GM12878 (cell line): ENCODE data around the gene TCEANC2. TPM values are rescaled to one million over a fixed set of nuclear protein-coding genes. Genes with fewer than 3 reads are reported as not detected.

Experiments
- ATAC-seq: fragments of 200-7000 bp; cut with Tn5 transposase; 3 replicates; pipeline ENCODE4 v1.9.1; 2020; ENCODE audit warnings: mild to moderate bottlenecking, moderate library complexity
- BruUV-seq: library from RNA; stranded (reverse); fragments of 400-500 nt; replicated peaks from 2 replicates; lab custom pipeline; 2021; lab: Mats Ljungman, UMichigan
- CTCF ChIA-PET: fragments of 300-600 bp; sonication (Branson Sonifier 250); formaldehyde crosslinking; extraction: SDS; loops from one replicate; lab custom pipeline; 2021; ENCODE audit warnings: inconsistent platforms; lab: Yijun Ruan, JAX
- POLR2A ChIA-PET: fragments of 350-600 bp; formaldehyde crosslinking; extraction: SDS; loops from one replicate; lab custom pipeline; 2021; ENCODE audit warnings: inconsistent platforms; lab: Charles Lee
- RAD21 ChIA-PET: fragments of 300-600 bp; sonication (Branson Sonifier 250); formaldehyde crosslinking; loops from one replicate; lab custom pipeline; 2023; ENCODE audit warnings: antibody characterized with exemption; ENCODE audit not compliant: unreplicated experiment; lab: Charles Lee
- SMC1A ChIA-PET: fragments of 300-600 bp; sonication (Branson Sonifier 250); formaldehyde crosslinking; loops from one replicate; lab custom pipeline; 2023; ENCODE audit not compliant: unreplicated experiment, uncharacterized antibody; lab: Charles Lee
- DNase-seq: peaks from one replicate; pipeline ENCODE4 v3.0.0-alpha.2; 2011; ENCODE audit warnings: low read depth, low spot score
- FAIRE-seq: peaks from 3 replicates; lab custom pipeline; 2011; peaks lifted over from hg19 to GRCh38; lab: Jason Lieb, UNC
- H2AFZ ChIP-seq: 2 replicates; pipeline ENCODE4 v1.6.0; 2011; ENCODE audit warnings: low read depth, low read length, control low read depth; ENCODE audit not compliant: control insufficient read depth
- H3K27ac ChIP-seq: 2 replicates; pipeline ENCODE4 v1.5.1; 2011; ENCODE audit warnings: control low read depth; ENCODE audit not compliant: control insufficient read depth, insufficient read depth
- H3K27me3 ChIP-seq, 2 experiments: replicated peaks in 1 of 2; 2 replicates each; pipeline versions ENCODE4 v1.6.0 to v1.6.1; 2011; ENCODE audit warnings: low read length in 1 of 2; ENCODE audit not compliant: control insufficient read depth in 2 of 2, insufficient read depth in 2 of 2
- H3K36me3 ChIP-seq, 2 experiments: 2 replicates each; pipeline ENCODE4 v1.5.1; 2011; ENCODE audit warnings: low read length in 1 of 2; ENCODE audit not compliant: control insufficient read depth in 2 of 2, insufficient read depth in 2 of 2
- H3K4me1 ChIP-seq: 2 replicates; pipeline ENCODE4 v1.6.1; 2011; ENCODE audit warnings: mild to moderate bottlenecking, low read length, moderate library complexity, mixed read lengths; ENCODE audit not compliant: control insufficient read depth, insufficient read depth
- H3K4me2 ChIP-seq: 2 replicates; pipeline ENCODE4 v1.6.0; 2011; ENCODE audit warnings: control low read depth; ENCODE audit not compliant: control insufficient read depth, insufficient read depth
- H3K4me3 ChIP-seq: fragments of 200-600 bp; sonication (generic); 2 replicates; pipeline ENCODE4 v1.5.1; 2016
- H3K79me2 ChIP-seq: 2 replicates; pipeline ENCODE4 v1.6.0; 2011; ENCODE audit warnings: low read length; ENCODE audit not compliant: control insufficient read depth, insufficient read depth
- H3K9ac ChIP-seq: 2 replicates; pipeline ENCODE4 v1.8.0; 2011; ENCODE audit warnings: low read length, control low read depth, mixed read lengths; ENCODE audit not compliant: control insufficient read depth, insufficient read depth
- H3K9me3 ChIP-seq: replicated peaks from 3 replicates; pipeline ENCODE4 v1.5.1; 2011; ENCODE audit warnings: mild to moderate bottlenecking, low read length; ENCODE audit not compliant: control insufficient read depth, insufficient read depth
- H4K20me1 ChIP-seq: 2 replicates; pipeline ENCODE4 v1.6.0; 2011; ENCODE audit not compliant: control insufficient read depth, insufficient read depth
- ATF7 ChIP-seq: fragments of 450-650 bp; IDR thresholded peaks from 2 replicates; pipeline ENCODE4 v1.6.1; 2016; ENCODE audit warnings: low read depth, mild to moderate bottlenecking
- CBFB ChIP-seq: IDR thresholded peaks from 2 replicates; pipeline ENCODE4 v1.6.1; 2016; ENCODE audit warnings: antibody characterized with exemption, low read depth
- CBX5 ChIP-seq: sonication (generic); IDR thresholded peaks from 2 replicates; pipeline ENCODE4 v1.6.1; 2016; ENCODE audit warnings: low read depth, moderate library complexity, mild to moderate bottlenecking, inconsistent platforms
- DPF2 ChIP-seq: fragments of 450-650 bp; IDR thresholded peaks from 2 replicates; pipeline ENCODE4 v1.6.1; 2017; ENCODE audit warnings: mild to moderate bottlenecking
- FOXK2 ChIP-seq: fragments of 450-650 bp; IDR thresholded peaks from 2 replicates; pipeline ENCODE4 v1.6.1; 2017; ENCODE audit warnings: mild to moderate bottlenecking, moderate library complexity
- MEF2A ChIP-seq: IDR thresholded peaks from 2 replicates; pipeline ENCODE4 v1.6.1; 2011; ENCODE audit warnings: low read depth, mild to moderate bottlenecking, low read length, moderate library complexity; ENCODE audit not compliant: insufficient read depth
- POU2F2 ChIP-seq: IDR thresholded peaks from 3 replicates; pipeline ENCODE4 v1.6.1; 2011; ENCODE audit warnings: low read depth, mild to moderate bottlenecking, low read length, borderline replicate concordance
- RBBP5 ChIP-seq: fragments of 200-600 bp; sonication (generic); conservative IDR thresholded peaks from 2 replicates; pipeline ENCODE4 v1.6.1; 2016
- RUNX3 ChIP-seq: IDR thresholded peaks from 2 replicates; pipeline ENCODE4 v1.6.1; 2012; ENCODE audit warnings: low read length, inconsistent platforms
- SIN3A ChIP-seq: IDR thresholded peaks from 2 replicates; pipeline ENCODE4 v1.6.1; 2012; ENCODE audit warnings: low read depth, low read length, improper control_type of control experiment
- SMAD5 ChIP-seq: IDR thresholded peaks from 2 replicates; pipeline ENCODE4 v1.6.1; 2016; ENCODE audit warnings: antibody characterized with exemption, low read depth
- WGBS: methylation state at CpG from one replicate; pipeline ENCODE4 v1.1.6; 2016; ENCODE audit warnings: low lambda C conversion rate; ENCODE audit not compliant: insufficient replicate concordance, insufficient coverage; ENCODE audit errors: missing lambda C conversion rate; 5-methylcytosine and 5-hydroxymethylcytosine counted together
- in situ Hi-C: fragments of 300-500 bp; cut with MboI; formaldehyde crosslinking; loops from 9 replicates; pipeline ENCODE4 v1.14.3; 2018; ENCODE audit warnings: mixed read lengths
- intact Hi-C: fragments of 100-400 bp; cut with micrococcal nuclease; formaldehyde crosslinking; loops from one replicate; pipeline ENCODE4 v1.14.2; 2022; ENCODE audit not compliant: unreplicated experiment
- polyA plus RNA-seq, 11 experiments: library from polyadenylated mRNA; depleted of rRNA in 4 of 11; unstranded in 6 of 11; stranded (reverse) in 5 of 11; fragments of >200 nt; fragmentation: Nextera tagmentation in 4 of 11; fragmentation: Illumina TruSeq in 1 of 11; extraction: Ambion mirVana in 4 of 11; extraction: Trizol in 1 of 11; gene quantifications; 1 replicate in 1 of 11; 2 replicates in 10 of 11; pipeline versions ENCODE4 v1.2.1 to v1.2.3, GENCODE V29; 2011 to 2016; ENCODE audit warnings: inconsistent platforms in 2 of 11, missing spikeins in 2 of 11, low read depth in 1 of 11
- total RNA-seq, 4 experiments: library from RNA; depleted of rRNA in 3 of 4; stranded (reverse); fragments of >200 nt in 3 of 4; fragmentation: Illumina TruSeq in 1 of 4; extraction: Trizol in 1 of 4; gene quantifications; 2 replicates each; pipeline versions ENCODE4 v1.2.1 to v1.2.3, GENCODE V29; 2013 to 2021
- TF ChIP-seq, protein P1 (sequence below): IDR thresholded peaks from 2 replicates; pipeline ENCODE4 v1.6.1; 2012; ENCODE audit warnings: mild to moderate bottlenecking, low read depth, low read length

The TCEANC2 gene
- total and polyA plus RNA-seq, 10 of the 15 experiments (the other 5 are each of a cell fraction or from before 2014, with no cell fraction given): 4.4 to 13.2 (median 6.4) TPM

GRCh38 chr1:54041806-54042205, 11.6 kb upstream of the TCEANC2 start:
- Histone ChIP-seq H3K4me1 (peaks cover 1% of the 10 kb centered on the region; the same call in 1 of the 2 replicates), H4K20me1 (no peaks in the 10 kb centered on the region), H3K79me2 (peaks cover 10% of the 10 kb centered on the region), H3K27me3 (no peaks in the 10 kb centered on the region), H3K27ac (no peak overlapping the region), H3K4me3 (no peak overlapping the region), H3K4me2 (no peak overlapping the region), H3K36me3 (peaks cover 0 to 21% of the 10 kb centered on the region in 2 experiments; a peak in 3 of 4 replicates), H3K9ac (no peak overlapping the region), H2AFZ (no peak overlapping the region), H3K9me3 (no peaks in the 10 kb centered on the region)
- intact Hi-C loops: no loop called here
- ChIA-PET SMC1A (no interaction called here), RAD21 (no interaction called here), POLR2A (no interaction called here), CTCF (interaction anchor here (0.6 to 2.7 kb wide), 4 partner anchors 11 to 916 kb away, joined by 3 to 10 read pairs (median 3); partner anchors contain the start of genes LRRC42 and TMEM59)
- FAIRE-seq (no peak), DNase-seq (no peak), ATAC-seq (no peak)
- WGBS: 0% methylated on average over 1 of the region's 1 CpG
- in situ Hi-C loops: no loop called here
- TF ChIP-seq, protein P1, sequence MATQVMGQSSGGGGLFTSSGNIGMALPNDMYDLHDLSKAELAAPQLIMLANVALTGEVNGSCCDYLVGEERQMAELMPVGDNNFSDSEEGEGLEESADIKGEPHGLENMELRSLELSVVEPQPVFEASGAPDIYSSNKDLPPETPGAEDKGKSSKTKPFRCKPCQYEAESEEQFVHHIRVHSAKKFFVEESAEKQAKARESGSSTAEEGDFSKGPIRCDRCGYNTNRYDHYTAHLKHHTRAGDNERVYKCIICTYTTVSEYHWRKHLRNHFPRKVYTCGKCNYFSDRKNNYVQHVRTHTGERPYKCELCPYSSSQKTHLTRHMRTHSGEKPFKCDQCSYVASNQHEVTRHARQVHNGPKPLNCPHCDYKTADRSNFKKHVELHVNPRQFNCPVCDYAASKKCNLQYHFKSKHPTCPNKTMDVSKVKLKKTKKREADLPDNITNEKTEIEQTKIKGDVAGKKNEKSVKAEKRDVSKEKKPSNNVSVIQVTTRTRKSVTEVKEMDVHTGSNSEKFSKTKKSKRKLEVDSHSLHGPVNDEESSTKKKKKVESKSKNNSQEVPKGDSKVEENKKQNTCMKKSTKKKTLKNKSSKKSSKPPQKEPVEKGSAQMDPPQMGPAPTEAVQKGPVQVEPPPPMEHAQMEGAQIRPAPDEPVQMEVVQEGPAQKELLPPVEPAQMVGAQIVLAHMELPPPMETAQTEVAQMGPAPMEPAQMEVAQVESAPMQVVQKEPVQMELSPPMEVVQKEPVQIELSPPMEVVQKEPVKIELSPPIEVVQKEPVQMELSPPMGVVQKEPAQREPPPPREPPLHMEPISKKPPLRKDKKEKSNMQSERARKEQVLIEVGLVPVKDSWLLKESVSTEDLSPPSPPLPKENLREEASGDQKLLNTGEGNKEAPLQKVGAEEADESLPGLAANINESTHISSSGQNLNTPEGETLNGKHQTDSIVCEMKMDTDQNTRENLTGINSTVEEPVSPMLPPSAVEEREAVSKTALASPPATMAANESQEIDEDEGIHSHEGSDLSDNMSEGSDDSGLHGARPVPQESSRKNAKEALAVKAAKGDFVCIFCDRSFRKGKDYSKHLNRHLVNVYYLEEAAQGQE: no peak
- TF ChIP-seq DPF2: no peak
- no peak for TF ChIP-seq CBX5
- TF ChIP-seq SIN3A: no peak
- TF ChIP-seq SMAD5: no peak
- no peak for TF ChIP-seq ATF7
- no peak for TF ChIP-seq RBBP5
- no peak for TF ChIP-seq POU2F2
- TF ChIP-seq FOXK2: no peak
- TF ChIP-seq MEF2A: no peak
- TF ChIP-seq CBFB: no peak
- TF ChIP-seq RUNX3: no peak
- BruUV-seq: no TSS peak
